Daoy (cell line): ENCODE results near the gene ZFAND6. TPM values are rescaled to one million over a fixed set of nuclear protein-coding genes. Genes with fewer than 3 reads are reported as not detected.

Source experiments
- DNase-seq: peaks from one replicate; pipeline ENCODE4 v3.0.0-alpha.2; 2015; ENCODE audit warnings: low read depth
- total RNA-seq: library from RNA; depleted of rRNA; stranded (reverse); fragments of >200 nt; shearing (Covaris generic); gene quantifications from 2 replicates; pipeline ENCODE4 v1.2.3, GENCODE V29; 2014

The ZFAND6 gene
- total RNA-seq, 1 experiment from 2014 or later = 102 TPM

DNA sequence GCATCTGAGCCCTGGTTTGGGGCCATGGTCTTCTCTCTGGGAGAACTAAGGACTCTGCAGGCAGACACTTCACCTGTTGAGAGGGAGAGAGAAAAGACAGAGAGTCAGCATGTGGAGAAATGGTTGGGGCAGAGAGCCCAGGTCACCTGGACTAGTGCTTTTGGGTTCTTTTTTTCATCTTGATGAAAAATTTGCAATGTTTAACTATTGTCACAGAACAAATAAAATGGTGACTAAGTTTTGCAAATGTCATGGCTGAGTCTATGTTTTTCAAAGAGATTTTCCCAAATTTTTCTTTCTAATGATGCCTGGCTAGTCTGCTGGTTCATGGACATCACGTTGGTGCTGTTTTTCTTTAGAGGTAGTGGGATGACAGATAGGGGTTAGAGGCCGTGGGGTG, 111.1 kb downstream of the ZFAND6 start:
- no peak for DNase-seq

DNA sequence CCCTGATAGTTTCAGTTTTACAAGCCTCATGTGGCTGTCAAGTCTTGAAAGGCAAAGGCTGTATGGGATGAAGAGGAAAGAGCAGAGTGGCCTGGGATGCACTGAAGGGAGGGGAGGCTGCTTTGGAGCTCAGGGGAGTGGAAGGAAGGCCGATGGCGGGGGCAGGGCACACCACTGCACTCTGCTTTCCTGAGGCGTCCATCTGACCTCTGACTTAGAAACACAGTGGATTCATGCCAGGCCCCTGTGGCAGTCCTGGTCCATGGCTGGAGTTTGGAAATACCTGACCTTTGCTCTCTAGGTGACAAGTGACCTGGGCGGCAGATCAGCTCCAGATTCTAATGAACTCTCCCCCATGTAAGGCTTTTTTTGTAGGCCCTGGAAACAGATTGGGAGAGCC, 112.3 kb downstream of the ZFAND6 start:
- no peak for DNase-seq

DNA sequence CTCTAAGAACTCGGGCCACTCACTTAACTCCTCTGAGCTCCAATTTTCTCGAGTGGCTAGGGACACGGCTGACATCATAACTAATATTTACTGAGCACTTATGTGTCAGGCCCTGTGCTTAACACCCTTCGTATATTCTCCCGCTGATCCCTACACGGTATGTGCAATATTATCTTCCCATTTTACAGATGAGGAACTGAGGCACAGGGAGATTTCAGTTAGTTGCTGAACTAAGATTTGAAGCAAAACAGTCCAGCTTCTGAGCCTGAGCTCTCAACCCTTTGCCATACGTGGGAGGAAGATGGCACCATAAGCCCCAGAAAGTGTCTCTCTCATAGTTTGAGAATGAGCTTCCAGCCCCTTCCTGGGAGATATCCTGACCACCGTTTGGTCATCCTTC, 112.9 kb downstream of the ZFAND6 start:
- DNase-seq = no peak

- DNase-seq = peak; percentile 65
Observed at GRCh38 chr15:80173022-80173759, 113.7 kb downstream of the ZFAND6 start.

DNA sequence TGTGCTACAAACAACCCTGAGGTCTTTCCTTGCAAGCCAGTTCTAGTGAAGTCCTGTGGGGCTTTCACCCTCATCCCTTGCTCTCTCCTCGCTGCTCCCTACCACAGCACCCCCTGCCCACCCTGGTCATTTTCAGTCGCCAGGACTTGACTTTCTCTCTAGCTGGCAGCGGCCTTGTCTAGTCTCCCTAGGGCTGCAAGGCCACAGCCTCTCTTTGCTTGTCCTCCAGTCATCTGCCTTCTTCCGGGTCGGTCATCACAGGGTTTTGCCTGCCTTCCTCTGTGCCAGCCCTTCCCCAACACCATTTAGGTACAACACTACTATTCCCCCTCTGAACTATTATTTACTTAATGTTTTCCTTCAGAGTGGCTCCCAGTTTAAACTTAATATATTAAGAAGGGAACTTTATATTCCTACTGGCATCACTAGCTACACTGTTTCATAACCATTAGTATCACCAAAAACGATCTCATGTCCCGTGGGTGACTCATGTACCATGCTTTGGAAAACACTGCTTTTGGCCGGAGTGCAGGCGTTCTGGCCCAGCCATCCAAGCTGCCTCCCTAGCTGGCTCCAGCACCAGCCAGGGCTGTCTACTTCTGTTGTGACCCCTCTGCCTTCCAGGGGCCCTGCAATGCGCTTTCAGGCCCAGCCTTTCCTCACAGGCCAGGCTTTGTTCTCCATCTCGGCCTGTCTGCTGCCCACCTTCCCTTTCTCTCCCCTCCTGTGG, 114.7 kb downstream of the ZFAND6 start:
- peak; percentile 32 for DNase-seq

DNA sequence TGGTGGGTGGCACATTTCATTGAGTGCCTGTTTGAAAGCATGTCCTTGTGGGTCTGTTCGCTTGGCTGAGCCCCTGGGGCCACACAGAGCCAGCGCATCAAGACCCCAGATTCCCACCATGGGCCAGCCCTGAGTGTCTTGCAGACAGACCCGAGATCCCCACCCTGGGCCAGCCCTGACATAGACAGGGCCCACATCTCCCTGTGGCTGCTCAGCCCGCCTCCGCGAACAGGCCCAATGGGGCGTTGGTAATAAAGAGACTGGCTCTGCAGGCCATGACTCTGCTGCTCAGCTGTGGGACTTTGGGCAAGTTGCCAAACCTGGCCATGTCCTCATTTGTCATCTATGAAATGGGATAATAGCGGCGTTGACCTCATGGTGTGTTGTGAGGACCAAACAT, 116.0 kb downstream of the ZFAND6 start:
- no peak for DNase-seq

GRCh38 chr15:80176443-80176842, 117.0 kb downstream of the ZFAND6 start:
- DNase-seq = no peak

GRCh38 chr15:80177156-80177555, 117.7 kb downstream of the ZFAND6 start:
- DNase-seq = no peak

DNA sequence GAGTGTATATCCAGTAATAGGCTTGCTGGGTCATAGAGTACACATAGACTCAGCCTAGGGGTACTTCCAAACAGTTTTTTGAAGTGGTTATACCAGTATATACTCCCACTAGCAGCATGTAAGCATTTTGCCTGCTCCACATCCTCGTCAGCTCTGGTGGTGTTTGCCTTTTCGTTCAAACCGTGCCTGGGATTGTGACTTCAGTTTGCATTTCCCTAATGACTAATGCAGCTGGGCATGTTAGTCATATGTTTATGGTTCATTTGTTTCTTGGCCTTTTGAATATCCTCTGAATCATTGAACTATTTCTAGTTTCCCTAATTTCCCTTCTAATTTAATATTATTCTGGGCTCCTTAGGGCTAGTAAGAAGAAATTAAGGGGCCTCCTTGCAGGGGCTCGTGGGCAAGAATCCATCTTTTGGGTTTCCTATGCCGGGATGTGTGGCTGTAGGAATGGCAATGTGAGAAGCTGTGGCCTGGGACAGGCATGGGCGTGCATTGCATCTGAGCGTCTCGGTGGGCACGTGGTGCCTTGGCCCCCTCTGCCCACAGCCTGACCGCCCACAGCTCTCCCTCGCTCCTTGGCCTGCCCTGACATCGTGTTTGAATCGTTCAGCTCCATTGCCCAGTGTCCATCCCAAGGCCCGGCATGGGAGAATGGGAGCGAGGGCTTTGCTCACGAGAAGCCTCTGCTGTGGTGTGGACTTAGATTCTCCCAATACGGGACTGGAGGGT, 119.7 kb downstream of the ZFAND6 start:
- DNase-seq = peak; percentile 85

- DNase-seq = no peak
Observed at GRCh38 chr15:80179935-80180334, 120.5 kb downstream of the ZFAND6 start.

GRCh38 chr15:80180468-80180867, 121.0 kb downstream of the ZFAND6 start:
- no peak for DNase-seq

DNA sequence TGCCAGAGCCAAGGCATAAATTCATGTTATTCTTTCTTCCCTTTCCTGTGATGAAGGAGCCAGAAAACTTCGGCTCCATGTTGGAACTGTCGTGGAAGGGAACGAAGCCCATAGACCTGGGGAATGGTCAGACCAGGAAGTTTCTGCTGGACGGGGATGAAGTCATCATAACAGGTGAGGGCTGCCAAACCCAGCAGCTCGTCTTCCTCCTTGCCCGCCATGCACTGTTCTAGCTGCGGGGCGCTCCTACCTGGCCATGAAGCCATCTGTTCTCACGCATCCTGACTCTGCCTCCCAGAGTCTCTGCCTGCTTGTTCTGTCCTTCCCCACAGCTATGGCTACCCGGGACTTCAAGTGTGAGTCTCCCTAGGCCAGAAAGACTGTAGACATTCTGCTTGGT, 121.5 kb downstream of the ZFAND6 start:
- no peak for DNase-seq

DNA sequence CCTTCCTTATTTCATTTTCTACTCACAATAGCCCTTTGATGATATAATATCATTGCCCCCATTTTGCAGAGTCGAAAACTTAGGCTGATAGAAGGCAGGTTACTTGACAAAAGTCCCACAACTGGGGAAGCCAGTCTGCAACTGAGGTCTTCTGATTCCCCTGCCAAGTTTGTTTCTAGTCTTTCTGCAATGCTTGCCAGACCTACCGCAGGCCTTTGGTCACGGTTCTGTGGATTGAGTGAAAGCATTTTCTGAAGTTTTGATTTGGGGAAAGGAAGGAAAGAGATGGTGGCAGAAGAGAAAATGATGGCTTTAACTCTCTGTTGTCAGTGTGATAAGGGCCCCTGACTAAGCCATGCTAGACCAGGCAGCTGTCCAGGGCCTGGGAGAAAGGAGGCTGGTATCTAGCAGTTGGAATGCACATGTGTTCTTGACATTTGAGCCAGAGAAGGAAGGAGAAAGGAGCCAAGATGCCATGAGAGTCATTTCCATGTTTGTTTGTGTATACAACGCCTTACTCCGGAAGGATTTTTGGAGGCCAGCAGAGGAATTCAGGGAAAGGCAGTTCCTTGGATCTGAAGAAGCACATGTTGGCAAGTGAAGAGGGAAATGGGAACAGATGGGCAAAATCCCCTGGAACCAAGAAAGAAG, 123.3 kb downstream of the ZFAND6 start:
- DNase-seq = peak; percentile 19

DNA sequence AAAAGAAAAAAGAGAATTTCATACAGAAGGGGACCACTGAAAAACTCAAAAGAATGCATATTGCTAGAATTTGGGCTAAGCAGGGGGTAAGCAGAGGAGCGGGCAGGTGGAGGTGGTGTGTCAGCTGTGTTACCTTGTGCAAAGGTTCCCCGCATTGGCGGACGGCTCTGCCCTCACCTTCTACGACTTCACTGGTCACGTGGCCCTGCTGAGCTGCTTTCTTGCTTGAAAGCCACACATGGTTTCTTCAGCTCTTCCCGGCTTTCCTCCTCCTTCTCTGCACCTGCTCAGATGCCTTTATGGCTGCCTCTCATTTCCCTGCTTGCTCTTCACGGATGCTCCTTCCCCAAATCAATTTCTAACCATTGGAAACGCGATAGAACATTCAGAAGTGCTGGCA, 123.8 kb downstream of the ZFAND6 start:
- DNase-seq = no peak

- DNase-seq = no peak
Observed at GRCh38 chr15:80183886-80184285, 124.4 kb downstream of the ZFAND6 start.

DNA sequence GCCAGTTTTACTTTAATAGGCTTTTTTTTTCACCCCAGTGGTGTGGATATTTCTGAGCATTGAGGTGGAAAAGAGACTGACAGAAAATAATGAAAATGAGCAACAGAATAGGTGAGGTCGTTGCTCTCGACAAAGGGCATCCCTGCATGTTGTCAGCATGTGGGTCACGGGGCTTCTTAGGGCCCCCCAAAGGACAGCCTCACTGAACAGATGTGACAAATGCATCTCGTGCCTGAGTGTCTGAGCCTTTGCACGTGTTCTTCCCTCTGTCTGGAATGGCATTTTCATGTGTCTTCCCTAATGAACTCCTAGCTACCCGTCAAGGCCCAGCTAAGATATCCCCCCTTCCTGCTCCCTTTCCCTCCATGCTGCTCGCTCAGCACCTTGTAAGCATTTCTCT, 125.1 kb downstream of the ZFAND6 start:
- no peak for DNase-seq

DNA sequence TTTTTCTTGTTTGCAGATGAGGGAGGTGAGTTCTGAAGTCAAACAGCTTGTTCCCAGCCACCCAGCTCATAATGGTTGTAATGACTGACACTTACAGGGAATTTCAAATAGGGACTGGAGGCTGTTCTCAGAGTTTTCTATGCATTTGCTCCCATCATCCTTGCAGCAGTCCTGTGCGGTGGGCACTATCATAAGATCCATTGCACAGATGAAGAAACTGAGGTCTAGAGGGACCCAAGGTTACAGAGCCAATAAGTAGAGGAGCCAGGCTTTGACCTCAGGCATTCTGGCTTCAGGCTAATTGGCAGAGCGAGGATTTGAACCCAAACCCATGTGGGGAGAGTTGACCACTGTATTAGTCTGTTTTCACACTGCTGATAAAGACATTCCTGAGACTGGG, 125.7 kb downstream of the ZFAND6 start:
- DNase-seq = no peak

DNA sequence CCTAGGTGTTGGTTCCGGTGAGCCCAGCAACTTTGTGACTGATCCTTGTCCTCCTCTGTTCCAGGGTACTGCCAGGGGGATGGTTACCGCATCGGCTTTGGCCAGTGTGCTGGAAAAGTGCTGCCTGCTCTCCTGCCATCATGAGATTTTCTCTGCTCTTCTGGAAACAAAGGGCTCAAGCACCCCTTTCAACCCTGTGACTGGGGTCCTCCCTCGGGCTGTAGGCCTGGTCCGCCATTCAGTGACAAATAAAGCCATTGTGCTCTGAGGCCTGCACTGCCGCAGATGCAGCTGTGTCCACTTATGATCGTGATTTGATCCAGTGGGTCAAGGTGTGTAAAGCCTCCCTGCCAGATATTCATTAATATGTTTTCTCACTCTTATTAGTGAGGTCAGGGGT, 126.6 kb downstream of the ZFAND6 start:
- no peak for DNase-seq

GRCh38 chr15:80186597-80186996, 127.1 kb downstream of the ZFAND6 start:
- DNase-seq = no peak
